ENCODE measurements around the gene KLF13.
A peak's percentile ranks its signal among the peaks of the same experiment; 100 is the strongest.

KLF13 gene

DNA sequence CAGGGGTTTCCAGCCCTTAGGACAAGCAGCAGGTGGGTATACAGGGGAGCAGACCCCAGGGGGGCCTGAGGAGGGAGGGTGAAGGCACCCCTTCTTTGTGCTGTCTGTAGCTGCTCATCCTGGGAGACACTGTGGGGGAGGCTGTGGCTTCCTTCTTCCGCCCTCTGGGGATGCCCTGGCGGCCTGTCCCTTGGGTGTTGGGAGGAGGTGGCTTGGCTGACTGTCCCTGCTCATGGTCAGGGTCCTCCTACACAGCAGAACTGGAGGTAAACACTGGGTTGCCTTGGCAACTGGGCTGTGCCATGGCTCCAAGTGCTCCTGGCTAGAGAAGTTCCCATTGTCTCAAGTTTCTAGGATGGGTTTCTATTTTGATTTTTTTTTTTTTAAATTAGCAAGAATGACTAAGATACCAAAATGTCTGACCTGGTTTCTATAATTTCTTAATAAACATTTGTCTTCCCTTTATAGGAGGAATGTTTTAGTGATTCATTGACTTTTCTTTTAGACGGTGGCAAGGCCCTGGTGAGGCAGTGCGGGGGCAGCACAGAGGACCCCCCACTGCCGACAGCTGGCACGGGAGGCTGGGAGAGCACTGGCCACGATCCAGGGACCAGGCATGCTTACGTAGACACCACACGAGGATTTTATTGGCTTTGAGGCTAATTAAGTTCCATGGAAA lies 12.4 kb downstream of the KLF13 start:
- no peaks in the 10 kb centered on the region for H3K9me3 Mint-ChIP-seq
- H3K4me1 Mint-ChIP-seq: peaks cover 73% of the 10 kb centered on the region
- peak; percentile 18 for ATAC-seq (ENCODE audit: low read depth)
- no peaks in the 10 kb centered on the region for H3K36me3 Mint-ChIP-seq
- H3K27ac Mint-ChIP-seq: peak overlapping the region; percentile 74
- DNase-seq (ENCODE audit: low spot score in 2 of 2): no peak
- peak overlapping the region; percentile 56 for H3K4me3 Mint-ChIP-seq
- H3K27me3 Mint-ChIP-seq: no peaks in the 10 kb centered on the region

DNA sequence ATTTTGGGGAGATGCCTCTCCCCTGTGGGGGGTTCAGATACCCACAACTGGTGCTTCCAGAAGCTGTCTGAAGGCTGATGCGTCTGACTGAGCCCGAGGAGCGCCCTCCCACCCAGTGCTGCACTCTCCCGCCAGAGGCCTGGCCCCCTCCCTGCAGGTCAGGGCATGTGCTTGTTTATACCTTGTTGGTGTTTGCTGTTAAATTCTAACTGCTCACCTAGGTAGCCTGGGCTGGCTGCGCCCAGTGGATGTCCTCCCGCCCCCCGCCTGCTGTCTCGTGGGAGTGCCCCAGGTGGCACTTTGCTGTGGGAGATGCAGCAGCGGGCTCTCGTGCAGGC lies 12.9 kb downstream of the KLF13 start:
- Mint-ChIP-seq H3K9me3 (no peaks in the 10 kb centered on the region), H3K4me1 (peaks cover 78% of the 10 kb centered on the region), H3K4me3 (no peak overlapping the region), H3K36me3 (no peaks in the 10 kb centered on the region), H3K27ac (no peak overlapping the region), H3K27me3 (no peaks in the 10 kb centered on the region)
- DNase-seq (ENCODE audit: low spot score in 2 of 2) (no peak), ATAC-seq (ENCODE audit: low read depth) (no peak)

DNA sequence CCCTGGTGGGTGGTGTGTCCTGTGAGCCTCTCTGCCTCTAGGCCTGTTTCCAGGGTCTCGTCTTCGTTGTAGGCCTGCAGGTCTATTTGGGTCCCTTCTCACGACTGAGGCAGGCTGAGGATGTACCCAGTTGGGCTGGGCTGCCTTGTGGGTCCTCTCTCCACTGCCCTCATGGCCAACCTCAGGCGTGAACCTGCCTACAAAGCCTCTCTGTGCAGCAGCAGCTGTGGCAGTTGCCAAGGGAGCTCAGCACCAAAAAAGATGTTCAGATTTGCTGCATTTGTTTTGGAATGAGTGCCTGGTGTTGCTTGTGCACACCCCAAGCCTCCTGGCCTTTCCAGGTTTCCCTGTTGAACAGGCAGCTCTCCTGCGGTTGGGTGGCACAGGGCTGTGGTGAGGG lies 13.4 kb downstream of the KLF13 start:
- DNase-seq (ENCODE audit: low spot score in 2 of 2): no peak
- Mint-ChIP-seq H3K9me3 (no peaks in the 10 kb centered on the region), H3K4me1 (peaks cover 80% of the 10 kb centered on the region), H3K36me3 (no peaks in the 10 kb centered on the region), H3K4me3 (peak overlapping the region; percentile 27), H3K27me3 (no peaks in the 10 kb centered on the region), H3K27ac (peak overlapping the region; percentile 53)
- ATAC-seq (ENCODE audit: low read depth): no peak

DNA sequence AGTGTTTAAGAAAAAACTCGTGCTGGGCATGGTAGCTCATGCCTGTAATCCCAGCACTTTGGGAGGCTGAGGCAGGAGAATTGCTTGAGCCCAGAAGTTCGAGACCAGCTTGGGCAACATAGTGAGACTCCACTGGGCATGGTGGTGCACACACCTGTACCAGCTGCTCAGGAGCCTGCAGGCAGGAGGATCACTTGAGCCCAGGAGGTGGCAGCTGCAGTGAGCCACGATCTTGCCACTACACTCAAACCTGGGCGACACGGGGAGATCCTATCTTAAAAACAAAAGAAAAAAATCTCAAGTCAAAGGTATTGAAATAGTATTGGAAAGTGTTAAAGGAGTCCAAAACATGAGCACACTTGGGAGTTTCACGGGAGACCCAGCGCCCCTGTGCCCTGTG lies 14.0 kb downstream of the KLF13 start:
- H3K27ac Mint-ChIP-seq: peak overlapping the region; percentile 53
- H3K27me3 Mint-ChIP-seq: no peaks in the 10 kb centered on the region
- peaks cover 80% of the 10 kb centered on the region for H3K4me1 Mint-ChIP-seq
- DNase-seq (ENCODE audit: low spot score in 2 of 2): no peak
- H3K9me3 Mint-ChIP-seq: no peaks in the 10 kb centered on the region
- H3K4me3 Mint-ChIP-seq: peak overlapping the region; percentile 27
- H3K36me3 Mint-ChIP-seq: no peaks in the 10 kb centered on the region
- no peak for ATAC-seq (ENCODE audit: low read depth)

DNA sequence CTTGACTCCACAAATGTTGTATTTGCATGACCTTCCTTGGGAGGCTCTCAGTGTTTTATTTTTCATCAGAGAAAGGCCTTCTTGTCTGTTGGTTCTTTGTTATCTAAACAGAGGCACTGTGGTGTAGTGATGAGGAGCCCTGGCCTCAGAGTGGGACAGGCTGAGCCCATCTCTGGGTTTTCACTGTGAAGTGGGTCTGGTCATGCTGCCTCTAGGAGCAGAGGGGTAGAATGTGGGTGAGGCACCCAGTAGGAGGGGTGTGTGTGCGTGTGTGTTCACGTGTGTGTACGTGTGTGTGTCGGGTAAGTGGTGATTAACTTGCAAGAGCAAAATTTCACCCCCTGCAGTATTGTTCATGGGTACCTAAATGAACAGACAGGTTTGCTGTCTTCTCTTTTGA lies 14.4 kb downstream of the KLF13 start:
- no peaks in the 10 kb centered on the region for H3K36me3 Mint-ChIP-seq
- ATAC-seq (ENCODE audit: low read depth): no peak
- no peaks in the 10 kb centered on the region for H3K9me3 Mint-ChIP-seq
- H3K4me1 Mint-ChIP-seq: peaks cover 79% of the 10 kb centered on the region
- no peak overlapping the region for H3K4me3 Mint-ChIP-seq
- no peak for DNase-seq (ENCODE audit: low spot score in 2 of 2)
- no peaks in the 10 kb centered on the region for H3K27me3 Mint-ChIP-seq
- peak overlapping the region; percentile 7 for H3K27ac Mint-ChIP-seq

DNA sequence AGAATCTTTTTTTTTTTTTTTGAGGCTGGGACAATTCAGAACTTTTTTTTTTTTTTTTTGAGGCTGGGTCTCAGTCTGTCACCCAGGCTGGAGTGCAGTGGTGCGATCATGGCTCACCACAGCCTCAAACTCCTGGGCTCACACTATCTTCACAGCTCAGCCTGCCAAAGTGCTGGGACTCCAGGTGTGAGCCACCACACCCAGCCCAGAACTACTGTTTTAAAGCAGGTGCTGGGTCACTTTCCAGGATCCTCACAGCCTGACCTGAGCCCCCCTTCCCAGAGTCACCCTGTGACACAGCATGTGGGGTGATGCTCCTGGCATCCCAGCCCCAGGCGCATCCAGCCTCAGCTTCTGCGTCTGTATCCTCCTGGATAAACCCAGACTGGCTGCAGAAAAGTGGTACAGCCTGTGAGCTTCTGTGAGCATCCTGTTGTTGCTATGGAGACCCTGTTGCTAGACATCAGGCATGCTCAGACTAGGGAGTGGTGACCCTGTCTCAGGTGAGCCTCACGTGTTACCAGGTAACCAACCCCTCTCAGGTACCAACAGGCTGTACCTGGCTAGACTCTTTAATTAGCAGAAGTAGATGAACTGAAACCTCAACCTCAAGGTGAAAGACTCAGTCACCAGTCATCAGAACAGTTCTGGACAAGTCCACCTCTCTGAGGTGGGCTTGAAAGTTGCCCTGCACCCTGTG lies 15.0 kb downstream of the KLF13 start:
- H3K4me1 Mint-ChIP-seq: peaks cover 77% of the 10 kb centered on the region
- H3K27ac Mint-ChIP-seq: peak overlapping the region; percentile 28
- H3K36me3 Mint-ChIP-seq: no peaks in the 10 kb centered on the region
- no peaks in the 10 kb centered on the region for H3K27me3 Mint-ChIP-seq
- DNase-seq (ENCODE audit: low spot score in 2 of 2) (no peak), ATAC-seq (ENCODE audit: low read depth) (no peak)
- H3K9me3 Mint-ChIP-seq: no peaks in the 10 kb centered on the region
- no peak overlapping the region for H3K4me3 Mint-ChIP-seq

DNA sequence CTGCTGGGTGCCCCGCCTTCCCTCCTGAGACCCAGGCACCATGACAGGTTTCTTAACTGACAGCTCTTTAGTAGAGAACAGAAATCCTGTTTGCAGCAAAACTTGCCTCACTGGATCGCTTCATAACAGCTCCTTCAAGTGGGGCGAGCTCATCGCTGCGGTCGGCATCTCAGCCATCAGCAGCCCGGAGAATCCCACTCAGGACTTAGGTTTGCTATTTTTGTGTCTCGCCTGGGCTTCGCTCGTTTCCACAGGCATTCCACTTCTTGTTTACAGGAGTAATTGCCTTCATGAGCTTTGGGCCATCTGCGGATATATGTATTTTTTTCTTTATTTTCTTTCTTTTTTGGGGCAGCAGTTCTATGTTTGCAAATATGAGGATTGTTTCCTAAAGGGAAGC lies 15.7 kb downstream of the KLF13 start:
- Mint-ChIP-seq H3K27ac (peak overlapping the region; percentile 40), H3K4me1 (peaks cover 76% of the 10 kb centered on the region), H3K9me3 (no peaks in the 10 kb centered on the region), H3K4me3 (peak overlapping the region; percentile 57), H3K27me3 (no peaks in the 10 kb centered on the region), H3K36me3 (peaks cover under 1% of the 10 kb centered on the region)
- no peak for ATAC-seq (ENCODE audit: low read depth)
- DNase-seq (ENCODE audit: low spot score in 2 of 2): no peak

DNA sequence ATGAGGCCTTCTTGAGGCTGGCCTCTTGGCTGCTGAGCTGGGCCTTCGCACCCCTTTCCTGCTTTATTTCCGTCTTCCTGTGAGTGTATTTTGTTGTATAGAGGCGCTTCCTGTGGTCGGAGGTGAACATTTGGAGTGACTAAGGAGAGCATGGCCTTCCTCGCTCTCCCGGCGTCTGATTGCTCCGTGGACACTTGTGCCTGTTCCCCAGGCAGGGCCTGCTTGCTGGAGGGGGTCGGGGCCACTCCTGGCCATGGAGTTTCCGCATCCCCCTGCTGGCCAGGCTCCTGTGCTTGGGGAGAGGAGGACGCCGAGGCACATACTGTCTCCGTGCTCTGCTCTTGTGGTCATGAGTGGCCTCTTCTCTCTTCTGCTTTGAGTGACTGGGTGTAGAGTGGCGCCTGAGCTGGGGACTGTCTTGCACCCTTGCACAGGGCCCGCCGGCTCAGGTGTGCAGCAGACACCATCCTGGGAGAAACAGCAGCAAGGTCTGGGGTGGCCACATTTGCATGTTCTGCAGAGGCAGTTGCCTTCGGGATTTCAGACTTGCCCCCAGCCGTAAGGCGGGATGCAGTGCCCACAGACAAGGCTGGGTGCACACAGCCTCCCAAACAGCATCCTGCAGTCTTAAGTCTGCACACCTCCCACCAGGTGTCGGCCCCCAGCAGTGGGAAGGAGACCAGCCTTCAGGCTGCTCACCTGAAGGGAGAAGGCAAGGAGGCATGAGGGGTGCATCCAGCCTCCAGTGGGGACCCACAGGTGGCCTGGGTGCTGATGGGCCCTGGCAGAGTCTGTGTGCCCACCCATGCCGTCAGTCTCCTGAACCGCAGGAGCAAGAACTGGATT lies 16.4 kb downstream of the KLF13 start:
- Mint-ChIP-seq H3K27me3 (no peaks in the 10 kb centered on the region), H3K4me3 (peak overlapping the region; percentile 57), H3K27ac (peak overlapping the region; percentile 40), H3K9me3 (no peaks in the 10 kb centered on the region), H3K4me1 (peaks cover 76% of the 10 kb centered on the region), H3K36me3 (peaks cover 4% of the 10 kb centered on the region)
- no peak for DNase-seq (ENCODE audit: low spot score in 2 of 2)
- no peak for ATAC-seq (ENCODE audit: low read depth)

DNA sequence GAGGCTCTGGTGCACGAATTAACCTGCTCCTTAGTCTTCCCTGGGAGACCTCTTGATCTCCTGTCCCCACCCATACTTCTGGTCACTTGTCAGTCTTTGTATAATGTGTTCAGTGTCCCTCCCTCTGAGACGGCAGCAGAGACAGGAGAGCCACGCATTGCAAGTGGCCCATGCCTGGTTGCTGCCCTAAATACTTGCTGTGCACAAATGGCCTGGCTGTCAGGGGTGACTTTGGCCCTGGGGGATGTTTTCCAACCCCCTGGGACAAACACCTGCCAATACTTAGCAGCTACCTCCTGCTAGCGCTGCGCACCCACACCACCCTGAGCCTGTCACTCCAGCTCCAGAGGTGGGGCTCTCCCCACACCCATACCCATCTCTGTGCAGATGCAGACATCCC lies 17.2 kb downstream of the KLF13 start:
- Mint-ChIP-seq H3K36me3 (peaks cover 6% of the 10 kb centered on the region), H3K4me3 (peak overlapping the region; percentile 33), H3K27me3 (no peaks in the 10 kb centered on the region), H3K4me1 (peaks cover 70% of the 10 kb centered on the region), H3K27ac (peak overlapping the region; percentile 95), H3K9me3 (no peaks in the 10 kb centered on the region)
- no peak for ATAC-seq (ENCODE audit: low read depth)
- no peak for DNase-seq (ENCODE audit: low spot score in 2 of 2)

DNA sequence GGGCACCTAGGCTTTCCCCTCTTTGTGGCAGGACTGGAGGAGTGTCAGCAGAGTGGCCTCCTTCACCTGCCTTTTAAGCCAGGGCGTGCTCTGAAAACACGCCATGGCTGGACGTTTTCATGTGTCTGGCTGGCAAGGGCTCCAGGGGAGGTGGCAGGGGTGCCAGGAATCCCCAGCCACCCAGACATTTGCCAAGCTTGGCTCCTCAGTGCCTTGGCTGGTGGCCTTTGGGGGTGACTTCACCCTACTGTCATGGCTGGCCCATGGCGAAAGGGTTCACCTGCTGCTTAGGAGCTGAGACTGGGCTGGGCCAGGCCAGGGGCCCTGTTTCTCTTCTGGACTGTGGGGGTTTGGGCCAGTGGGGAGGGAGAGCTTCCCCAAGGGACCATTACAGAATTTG lies 17.6 kb downstream of the KLF13 start:
- Mint-ChIP-seq H3K9me3 (no peaks in the 10 kb centered on the region), H3K4me3 (peak overlapping the region; percentile 67), H3K4me1 (peaks cover 68% of the 10 kb centered on the region), H3K27me3 (no peaks in the 10 kb centered on the region), H3K36me3 (peaks cover 6% of the 10 kb centered on the region), H3K27ac (peak overlapping the region; percentile 95)
- DNase-seq (ENCODE audit: low spot score in 2 of 2) (no peak), ATAC-seq (ENCODE audit: low read depth) (no peak)

DNA sequence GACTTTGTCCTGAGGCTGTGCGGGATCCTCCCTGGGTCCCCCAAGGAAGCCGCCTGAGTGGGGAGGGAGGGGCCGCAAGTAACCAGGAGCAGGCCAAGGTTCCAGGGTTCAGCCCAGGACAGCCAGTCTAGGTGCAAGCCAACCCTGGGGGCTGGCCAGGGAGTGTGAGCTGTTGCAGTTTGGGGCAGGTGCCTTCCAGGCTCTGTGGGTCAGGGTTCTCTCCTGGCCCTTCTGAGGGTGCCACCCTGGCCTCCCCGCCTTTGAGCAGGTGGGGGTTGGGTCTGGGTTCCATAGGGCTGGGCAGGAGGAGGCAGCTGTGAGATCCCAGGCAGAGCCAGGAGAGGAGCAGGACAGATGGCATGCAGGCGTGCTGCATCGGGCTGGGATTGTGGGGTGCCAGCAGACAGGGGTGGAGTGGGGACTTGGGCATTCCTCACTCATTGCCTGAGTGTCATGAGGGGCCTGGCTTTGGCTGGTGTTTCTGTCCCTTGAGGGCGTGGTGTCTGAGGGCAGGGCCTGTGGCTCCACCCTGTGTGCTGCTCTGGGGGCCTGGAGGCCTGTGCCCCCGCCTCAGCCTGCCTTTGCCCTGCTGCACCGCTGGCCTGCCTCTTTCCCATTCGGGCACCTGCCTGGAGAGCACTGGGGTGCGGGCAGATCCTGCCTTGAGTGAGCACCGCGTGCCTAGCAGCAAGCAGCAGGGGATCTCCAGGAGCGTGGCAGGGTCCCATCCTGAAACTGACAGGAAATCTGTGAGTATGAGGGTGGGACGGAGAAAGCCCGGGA lies 18.4 kb downstream of the KLF13 start:
- peak; percentile 25 for ATAC-seq (ENCODE audit: low read depth)

DNA sequence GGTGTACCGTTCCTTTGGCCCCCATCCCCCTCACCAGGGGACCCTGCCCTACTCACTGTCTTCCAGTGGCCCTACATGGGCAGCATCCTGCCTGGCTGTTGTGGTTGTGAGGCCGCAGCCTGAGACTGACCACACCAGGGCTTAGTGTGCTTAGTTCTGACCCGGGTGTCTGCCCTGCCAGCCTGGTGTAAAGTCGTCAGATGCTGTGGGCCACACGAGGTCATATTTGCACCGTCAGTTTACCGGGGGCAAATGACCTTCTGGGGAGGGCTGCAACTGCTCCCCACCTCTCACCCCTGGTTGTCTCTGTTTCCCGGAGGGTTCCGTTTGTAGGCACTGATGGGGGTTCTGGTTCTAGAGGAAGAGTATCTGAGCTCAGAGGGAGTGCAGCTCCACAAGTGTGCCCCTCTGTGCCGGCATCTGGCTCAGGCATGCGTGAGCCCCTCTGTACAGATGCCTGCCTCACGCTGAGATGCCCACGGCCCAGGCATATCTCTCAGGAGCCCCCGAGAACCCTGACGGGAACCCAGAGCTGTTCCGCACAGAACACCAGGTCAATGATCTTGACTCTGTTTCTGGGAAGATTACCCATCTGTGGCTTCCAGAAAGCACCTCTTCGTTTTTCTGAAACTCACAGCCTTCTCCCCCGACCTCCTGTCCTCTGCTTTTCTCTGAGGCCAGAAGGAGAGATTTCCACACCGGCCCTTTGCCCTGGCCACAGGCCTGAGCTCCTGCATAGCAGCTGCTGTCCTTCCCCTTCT lies 19.2 kb downstream of the KLF13 start:
- H3K9me3 Mint-ChIP-seq: no peaks in the 10 kb centered on the region
- H3K27me3 Mint-ChIP-seq: no peaks in the 10 kb centered on the region
- peak overlapping the region; percentile 95 for H3K4me3 Mint-ChIP-seq

More for the DNA sequence above, 18.4 kb downstream of the KLF13 start:
- Mint-ChIP-seq H3K27me3 (no peaks in the 10 kb centered on the region), H3K4me1 (peaks cover 74% of the 10 kb centered on the region), H3K27ac (peak overlapping the region; percentile 95), H3K4me3 (peak overlapping the region; percentile 95), H3K36me3 (peaks cover 8% of the 10 kb centered on the region), H3K9me3 (no peaks in the 10 kb centered on the region)
- DNase-seq (ENCODE audit: low spot score in 2 of 2): no peak

DNA sequence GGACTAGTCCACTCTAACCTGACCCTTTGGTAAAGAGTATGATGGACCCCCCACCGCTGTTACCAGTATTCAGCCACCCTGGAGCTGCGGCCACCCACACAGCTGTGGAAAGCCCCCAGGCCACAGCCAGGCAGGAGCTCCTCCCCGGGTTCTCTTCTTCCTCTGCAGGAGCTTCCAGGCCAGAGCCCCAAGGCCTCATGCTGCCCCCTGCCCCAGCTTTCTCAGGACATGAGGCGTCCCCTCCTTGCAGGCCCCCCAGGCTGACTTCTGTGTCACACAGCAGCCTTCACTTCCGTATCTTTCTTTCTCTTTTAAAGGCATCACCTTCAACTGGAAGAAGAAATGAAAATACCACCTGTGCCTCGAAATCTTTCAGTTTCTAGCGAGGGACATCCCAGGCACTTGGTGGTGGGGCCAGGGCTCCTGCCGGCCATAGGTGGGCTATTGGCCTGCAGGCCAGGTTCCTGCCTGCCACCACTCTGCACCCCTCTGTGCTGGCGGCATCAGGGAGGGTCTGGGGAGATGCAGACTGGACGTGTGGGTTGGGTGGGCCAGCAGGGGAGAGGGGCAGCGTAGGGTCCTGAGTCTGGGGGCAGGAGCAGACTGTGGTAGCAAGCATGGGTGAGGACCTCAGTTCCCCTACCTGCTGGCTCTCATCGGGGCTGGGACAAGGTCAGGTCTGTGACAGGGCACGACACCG lies 19.9 kb downstream of the KLF13 start:
- Mint-ChIP-seq H3K4me1 (peaks cover 77% of the 10 kb centered on the region), H3K4me3 (peak overlapping the region; percentile 95), H3K27ac (peak overlapping the region; percentile 95), H3K27me3 (no peaks in the 10 kb centered on the region), H3K9me3 (no peaks in the 10 kb centered on the region), H3K36me3 (peaks cover 8% of the 10 kb centered on the region)
- DNase-seq (ENCODE audit: low spot score in 2 of 2) (peak in 1 of 2 donors; percentile 41), ATAC-seq (ENCODE audit: low read depth) (peak; percentile 74)

More for the DNA sequence above, 19.2 kb downstream of the KLF13 start:
- H3K27ac Mint-ChIP-seq: peak overlapping the region; percentile 95
- ATAC-seq (ENCODE audit: low read depth) (peak; percentile 23), DNase-seq (ENCODE audit: low spot score in 2 of 2) (no peak)
- peaks cover 74% of the 10 kb centered on the region for H3K4me1 Mint-ChIP-seq
- H3K36me3 Mint-ChIP-seq: peaks cover 8% of the 10 kb centered on the region
